ENCODE measurements around the gene ITGAE. TPM values are rescaled to one million over a fixed set of nuclear protein-coding genes. Genes with fewer than 3 reads are reported as not detected.

The ITGAE gene
- total and polyA plus RNA-seq, 8 donors, result 4.4 to 29.0 (median 7.0) TPM

GRCh38 chr17:3754066-3754457 is 46.9 kb downstream of the ITGAE start:
- Histone ChIP-seq H3K4me1 (peaks cover 0 to 4% (median 0%) of the 10 kb centered on the region in 3 donors), H3K27ac (peak overlapping the region in 2 of 4 donors; percentile 30 to 49), H3K9me3 (no peaks in the 10 kb centered on the region), H3K4me3 (peak overlapping the region in 1 of 4 donors; percentile 2), H3K27me3 (no peaks in the 10 kb centered on the region), H3K36me3 (no peaks in the 10 kb centered on the region)
- ATAC-seq (no peak), DNase-seq (no peak), FAIRE-seq (no peak)
- WGBS, 2 donors, result 81 to 82% methylated on average over 18 of the region's 18 CpGs
- TF ChIP-seq CTCF (IDR thresholded peaks at IDR 0.05), result no peak
- intact Hi-C loops (cut with DNase I), result no loop called here

- 69 to 80% methylated on average over 12 of the region's 12 CpGs for WGBS, 2 donors
- Histone ChIP-seq H3K36me3 (no peaks in the 10 kb centered on the region), H3K27me3 (no peaks in the 10 kb centered on the region), H3K27ac (no peak overlapping the region), H3K4me3 (no peak overlapping the region), H3K9me3 (no peaks in the 10 kb centered on the region), H3K4me1 (peaks cover 0 to 4% (median 0%) of the 10 kb centered on the region in 3 donors)
- ATAC-seq, result no peak
- no peak for TF ChIP-seq CTCF (IDR thresholded peaks at IDR 0.05)
- peak in 2 of 6 donors; percentile 29 to 46 for DNase-seq
- intact Hi-C loops (cut with DNase I), result no loop called here
- no peak for FAIRE-seq
These were observed 47.4 kb downstream of the ITGAE start for GRCh38 chr17:3753624-3754023.

- FAIRE-seq, result no peak
These were observed 49.2 kb downstream of the ITGAE start for GRCh38 chr17:3751836-3752235.

GRCh38 chr17:3750926-3751325 is 50.1 kb downstream of the ITGAE start:
- FAIRE-seq, result no peak
- 67 to 75% methylated on average over 8 of the region's 8 CpGs for WGBS, 2 donors
- Histone ChIP-seq H3K27me3 (no peaks in the 10 kb centered on the region), H3K4me3 (no peak overlapping the region), H3K4me1 (peaks cover 0 to 4% (median 0%) of the 10 kb centered on the region in 3 donors), H3K9me3 (no peaks in the 10 kb centered on the region), H3K36me3 (no peaks in the 10 kb centered on the region), H3K27ac (no peak overlapping the region)
- ATAC-seq, result no peak
- DNase-seq, result no peak
- intact Hi-C loops (cut with DNase I), result no loop called here
- TF ChIP-seq CTCF (IDR thresholded peaks at IDR 0.05), result no peak

More at GRCh38 chr17:3751836-3752235, 49.2 kb downstream of the ITGAE start:
- no peak overlapping the region for H3K4me3 ChIP-seq
- no peaks in the 10 kb centered on the region for H3K36me3 ChIP-seq
- no peak for DNase-seq
- intact Hi-C loops (cut with DNase I), result no loop called here
- H3K27ac ChIP-seq, result no peak overlapping the region
- H3K9me3 ChIP-seq, result no peaks in the 10 kb centered on the region
- no peak for TF ChIP-seq CTCF (IDR thresholded peaks at IDR 0.05)
- ATAC-seq, result no peak
- 92 to 94% methylated on average over 14 to 15 of the region's 15 CpGs for WGBS, 2 donors
- no peaks in the 10 kb centered on the region for H3K27me3 ChIP-seq
- peaks cover 0 to 4% (median 0%) of the 10 kb centered on the region in 3 donors for H3K4me1 ChIP-seq

- no peaks in the 10 kb centered on the region for H3K4me1 ChIP-seq
- no peak for FAIRE-seq
- no peak for TF ChIP-seq CTCF (IDR thresholded peaks at IDR 0.05)
- no peaks in the 10 kb centered on the region for H3K9me3 ChIP-seq
- no peaks in the 10 kb centered on the region for H3K36me3 ChIP-seq
- intact Hi-C loops (cut with DNase I), result no loop called here
- no peak overlapping the region for H3K27ac ChIP-seq
- ATAC-seq, result no peak
- no peaks in the 10 kb centered on the region for H3K27me3 ChIP-seq
- 73 to 83% methylated on average over 17 of the region's 17 CpGs for WGBS, 2 donors
- no peak overlapping the region for H3K4me3 ChIP-seq
- DNase-seq, result no peak
These were observed 50.7 kb downstream of the ITGAE start for GRCh38 chr17:3750296-3750695.
